HCT116 (cell line): ENCODE results near the gene KASH5. TPM values are rescaled to one million over a fixed set of nuclear protein-coding genes. Genes with fewer than 3 reads are reported as not detected.

Experiments
- ATAC-seq: fragments of 200-7000 bp; cut with Tn5 transposase; 2 replicates; pipeline ENCODE4 v1.9.1; 2020; ENCODE audit warnings: mild to moderate bottlenecking, moderate library complexity
- BruUV-seq: library from RNA; stranded (reverse); fragments of 400-500 nt; replicated peaks from 2 replicates; lab custom pipeline; 2021; lab: Mats Ljungman, UMichigan
- CTCF ChIA-PET: fragments of 300-600 bp; sonication (Branson Sonifier 250); formaldehyde crosslinking; loops from one replicate; lab custom pipeline; 2021; ENCODE audit warnings: antibody characterized with exemption; lab: Charles Lee
- POLR2A ChIA-PET: fragments of 300-600, 350-600 bp; sonication (Branson Sonifier 250); formaldehyde crosslinking; loops from one replicate; lab custom pipeline; 2021; ENCODE audit warnings: antibody characterized with exemption; lab: Charles Lee
- RAD21 ChIA-PET, 2 experiments: fragments of 300-600 bp; sonication (Branson Sonifier 250); formaldehyde crosslinking; loops; one replicate each; lab custom pipeline; 2023; ENCODE audit warnings: low total read pairs in 2 of 2; ENCODE audit not compliant: uncharacterized antibody in 2 of 2, unreplicated experiment in 2 of 2, low non-redundant PET in 1 of 2; lab: Charles Lee
- DNase-seq: peaks from one replicate; pipeline ENCODE4 v3.0.0-alpha.2; 2010; ENCODE audit warnings: low read depth, low spot score
- H2AFZ ChIP-seq: fragments of 200-600 bp; shearing (Covaris generic), sonication (generic); 2 replicates; pipeline ENCODE4 v1.6.1; 2017; ENCODE audit warnings: low read depth, mixed run types, mixed read lengths, antibody characterized with exemption, low read length; ENCODE audit not compliant: poor library complexity, severe bottlenecking
- H3K27ac ChIP-seq: 2 replicates; pipeline ENCODE4 v1.5.1; 2012; ENCODE audit warnings: low read depth, low read length
- H3K27me3 ChIP-seq: fragments of 200-600 bp; sonication (generic); 2 replicates; pipeline ENCODE4 v1.6.1; 2016; ENCODE audit warnings: mixed run types, low read length, mixed read lengths; ENCODE audit not compliant: insufficient read depth
- H3K36me3 ChIP-seq, 2 experiments: fragments of 200-500 bp in 1 of 2; fragments of 200-600 bp in 1 of 2; sonication (Bioruptor generic) in 1 of 2; sonication (generic) in 1 of 2; 2 replicates each; pipeline versions ENCODE4 v1.5.1 to v1.6.1; 2014 to 2016; ENCODE audit warnings: low read length in 2 of 2, inconsistent platforms in 1 of 2, mixed read lengths in 1 of 2, mixed run types in 1 of 2; ENCODE audit not compliant: insufficient read depth in 2 of 2, control insufficient read depth in 1 of 2
- H3K4me1 ChIP-seq, 2 experiments: fragments of 200-600 bp in 1 of 2; sonication (generic) in 1 of 2; 2 replicates each; pipeline versions ENCODE4 v1.5.1 to v1.6.1; 2012 to 2017; ENCODE audit warnings: low read length in 2 of 2, inconsistent platforms in 1 of 2, mild to moderate bottlenecking in 1 of 2, mixed read lengths in 1 of 2, mixed run types in 1 of 2, moderate library complexity in 1 of 2; ENCODE audit not compliant: insufficient read depth in 2 of 2, control insufficient read depth in 1 of 2
- H3K4me2 ChIP-seq: fragments of 200-600 bp; sonication (generic); 2 replicates; pipeline ENCODE4 v1.6.1; 2017; ENCODE audit warnings: mixed run types, low read length, mixed read lengths
- H3K4me3 ChIP-seq, 2 experiments: fragments of 200-600 bp in 1 of 2; sonication (generic) in 1 of 2; replicated peaks in 1 of 2; 2 replicates each; pipeline ENCODE4 v1.5.1; 2011 to 2016; ENCODE audit warnings: low read length in 2 of 2, control low read depth in 1 of 2, low read depth in 1 of 2, mild to moderate bottlenecking in 1 of 2, mixed read lengths in 1 of 2, mixed run types in 1 of 2
- H3K79me2 ChIP-seq: fragments of 200-600 bp; sonication (generic); 2 replicates; pipeline ENCODE4 v1.6.1; 2017; ENCODE audit warnings: mild to moderate bottlenecking, mixed run types, low read length, moderate library complexity, mixed read lengths; ENCODE audit not compliant: insufficient read depth
- H3K9ac ChIP-seq: fragments of 200-600 bp; sonication (generic); 2 replicates; pipeline ENCODE4 v1.6.1; 2016; ENCODE audit warnings: low read length, mixed read lengths
- H3K9me2 ChIP-seq: fragments of 200-600 bp; sonication (generic), shearing (Covaris generic); 2 replicates; pipeline ENCODE4 v1.6.1; 2017; ENCODE audit warnings: mixed run types, mild to moderate bottlenecking, moderate library complexity; ENCODE audit not compliant: insufficient read depth
- H3K9me3 ChIP-seq, 2 experiments: fragments of 200-500 bp in 1 of 2; fragments of 200-600 bp in 1 of 2; sonication (Bioruptor generic) in 1 of 2; sonication (generic) in 1 of 2; 2 replicates each; pipeline ENCODE4 v1.6.1; 2014 to 2017; ENCODE audit warnings: low read length in 2 of 2, mixed read lengths in 2 of 2, inconsistent platforms in 1 of 2, low read depth in 1 of 2, mild to moderate bottlenecking in 1 of 2, mixed run types in 1 of 2, moderate library complexity in 1 of 2; ENCODE audit not compliant: control insufficient read depth in 1 of 2, insufficient read depth in 1 of 2
- H4K20me1 ChIP-seq: fragments of 200-600 bp; sonication (generic), shearing (Covaris generic); 2 replicates; pipeline ENCODE4 v1.6.1; 2017; ENCODE audit warnings: mixed run types, mild to moderate bottlenecking, moderate library complexity; ENCODE audit not compliant: insufficient read depth
- CEBPB ChIP-seq: IDR thresholded peaks from 2 replicates; pipeline ENCODE4 v1.6.1; 2012; ENCODE audit warnings: low read depth
- EGR1 ChIP-seq: IDR thresholded peaks from 2 replicates; pipeline ENCODE4 v1.6.1; 2012; ENCODE audit warnings: low read depth
- REST ChIP-seq: IDR thresholded peaks from 2 replicates; pipeline ENCODE4 v1.6.1; 2012; ENCODE audit warnings: low read depth
- SP1 ChIP-seq: IDR thresholded peaks from 2 replicates; pipeline ENCODE4 v1.6.1; 2012; ENCODE audit warnings: low read depth
- TCF7L2 ChIP-seq: IDR thresholded peaks from 2 replicates; pipeline ENCODE4 v1.7.0; 2011; ENCODE audit warnings: borderline replicate concordance, inconsistent platforms; ENCODE audit not compliant: insufficient read depth, insufficient read length; ENCODE audit errors: extremely low read depth
- YY1 ChIP-seq: IDR thresholded peaks from 2 replicates; pipeline ENCODE4 v1.6.1; 2011; ENCODE audit warnings: low read length, low read depth, moderate library complexity, mild to moderate bottlenecking; ENCODE audit not compliant: insufficient replicate concordance; ENCODE audit errors: extremely low read depth
- ZBTB33 ChIP-seq: IDR thresholded peaks from 2 replicates; pipeline ENCODE4 v1.6.1; 2011; ENCODE audit warnings: mild to moderate bottlenecking, low read length, moderate library complexity; ENCODE audit not compliant: insufficient replicate concordance; ENCODE audit errors: extremely low read depth
- intact Hi-C: fragments of 100-400 bp; cut with micrococcal nuclease; formaldehyde crosslinking; loops from 2 replicates; pipeline ENCODE4 v1.10.0; 2022
- total RNA-seq: library from RNA; stranded (reverse); gene quantifications from one replicate; pipeline ENCODE4 v1.2.1, GENCODE V29; 2021; ENCODE audit not compliant: unreplicated experiment

KASH5 gene
- total RNA-seq, 1 experiment from 2014 or later, result not detected

GRCh38 chr19:49343123-49343522, 44.9 kb upstream of the KASH5 start:
- Histone ChIP-seq H3K9me3 (no peaks in the 10 kb centered on the region), H3K9ac (no peak overlapping the region), H3K4me1 (peaks cover 0 to 6% of the 10 kb centered on the region in 2 experiments; a peak in 1 of 4 replicates), H3K9me2 (no peaks in the 10 kb centered on the region), H2AFZ (no peak overlapping the region), H3K36me3 (peaks cover 26 to 32% of the 10 kb centered on the region in 2 experiments; a peak in 3 of 4 replicates), H3K27me3 (no peaks in the 10 kb centered on the region), H4K20me1 (no peaks in the 10 kb centered on the region), H3K4me3 (no peak overlapping the region), H3K79me2 (no peaks in the 10 kb centered on the region), H3K4me2 (no peak overlapping the region), H3K27ac (no peak overlapping the region)
- ATAC-seq (no peak), DNase-seq (no peak)
- RAD21 ChIA-PET, result no interaction called here
- no peak for TF ChIP-seq SP1
- TF ChIP-seq TCF7L2, result no peak
- TF ChIP-seq CEBPB, result no peak
- no peak for TF ChIP-seq REST
- TF ChIP-seq YY1, result no peak
- TF ChIP-seq ZBTB33, result no peak
- TF ChIP-seq EGR1, result no peak
- intact Hi-C loops, result no loop called here
- POLR2A ChIA-PET, result no interaction called here
- CTCF ChIA-PET, result interaction anchor here (0.6 kb wide), 1 partner anchor 19 kb away, joined by 4 read pairs; the partner anchor contains the start of gene TEAD2
- BruUV-seq, result no TSS peak
